GM23338 (cell line): Measurements from ENCODE around the gene SLC4A8. TPM values are rescaled to one million over a fixed set of nuclear protein-coding genes. Genes with fewer than 3 reads are reported as not detected.

ENCODE experiments used
- ATAC-seq: fragments of 200-7000 bp; cut with Tn5 transposase; 3 replicates; pipeline ENCODE4 v1.9.1; 2020
- DNase-seq: peaks from one replicate; pipeline ENCODE4 v3.0.0-alpha.2; 2015; ENCODE audit warnings: low spot score
- H2AFZ ChIP-seq: fragments of 200-600 bp; sonication (generic); 2 replicates; pipeline ENCODE4 v1.8.0; 2016; ENCODE audit warnings: antibody characterized with exemption, mild to moderate bottlenecking, moderate library complexity
- H3F3A ChIP-seq: fragments of 200-600 bp; sonication (generic); replicated peaks from 2 replicates; pipeline ENCODE4 v1.8.0; 2017; ENCODE audit warnings: antibody characterized with exemption, mixed run types, low read depth
- H3K27ac ChIP-seq: fragments of 200-600 bp; sonication (generic); 2 replicates; pipeline ENCODE4 v1.6.1; 2016; ENCODE audit warnings: low read depth
- H3K27me3 ChIP-seq: fragments of 200-600 bp; sonication (generic); 2 replicates; pipeline ENCODE4 v1.8.0; 2016; ENCODE audit warnings: mild to moderate bottlenecking, mixed run types, moderate library complexity; ENCODE audit not compliant: insufficient read depth
- H3K36me3 ChIP-seq: fragments of 200-600 bp; sonication (generic); 2 replicates; pipeline ENCODE4 v1.8.0; 2016; ENCODE audit warnings: mild to moderate bottlenecking; ENCODE audit not compliant: insufficient read depth
- H3K4me1 ChIP-seq: fragments of 200-600 bp; sonication (generic); 2 replicates; pipeline ENCODE4 v1.8.0; 2016; ENCODE audit warnings: mild to moderate bottlenecking, moderate library complexity; ENCODE audit not compliant: insufficient read depth
- H3K4me2 ChIP-seq: fragments of 200-600 bp; sonication (generic); 2 replicates; pipeline ENCODE4 v1.7.1; 2017; ENCODE audit warnings: mixed run types
- H3K4me3 ChIP-seq: fragments of 200-600 bp; sonication (generic); 2 replicates; pipeline ENCODE4 v1.6.1; 2016; ENCODE audit warnings: mixed run types
- H3K79me2 ChIP-seq: fragments of 200-600 bp; sonication (generic); replicated peaks from 2 replicates; pipeline ENCODE4 v1.8.0; 2017; ENCODE audit warnings: mild to moderate bottlenecking; ENCODE audit not compliant: insufficient read depth
- H3K9me2 ChIP-seq: fragments of 200-600 bp; sonication (generic); 2 replicates; pipeline ENCODE4 v1.8.0; 2017; ENCODE audit not compliant: insufficient read depth
- H4K20me1 ChIP-seq: fragments of 200-600 bp; sonication (generic); replicated peaks from 2 replicates; pipeline ENCODE4 v1.8.0; 2017; ENCODE audit warnings: mild to moderate bottlenecking; ENCODE audit not compliant: insufficient read depth
- H3K27ac Mint-ChIP-seq: 2 replicates; pipeline ENCODE4 v1.8.0; 2020; ENCODE audit warnings: inconsistent platforms, mild to moderate bottlenecking, moderate library complexity, mixed read lengths
- H3K27me3 Mint-ChIP-seq: 3 replicates; pipeline ENCODE4 v1.8.0; 2022; ENCODE audit warnings: low read depth, mild to moderate bottlenecking, moderate library complexity, mixed read lengths, inconsistent platforms; ENCODE audit not compliant: insufficient read depth, poor library complexity
- H3K36me3 Mint-ChIP-seq: 3 replicates; pipeline ENCODE4 v1.8.0; 2021; ENCODE audit warnings: low read depth, mild to moderate bottlenecking, inconsistent platforms, moderate library complexity, mixed read lengths
- H3K4me1 Mint-ChIP-seq: 3 replicates; pipeline ENCODE4 v1.8.0; 2020; ENCODE audit warnings: mild to moderate bottlenecking, inconsistent platforms, mixed read lengths
- H3K4me3 Mint-ChIP-seq: 3 replicates; pipeline ENCODE4 v1.8.0; 2021; ENCODE audit warnings: moderate library complexity, mild to moderate bottlenecking, inconsistent platforms, mixed read lengths
- H3K9me3 Mint-ChIP-seq: 3 replicates; pipeline ENCODE4 v1.8.0; 2020; ENCODE audit warnings: moderate library complexity, mild to moderate bottlenecking, inconsistent platforms, mixed read lengths
- CREB1 ChIP-seq: fragments of 250-450 bp; sonication (Bioruptor Pico); IDR thresholded peaks from 2 replicates; pipeline ENCODE4 v1.5.0; 2020; ENCODE audit warnings: low read depth, mild to moderate bottlenecking, moderate library complexity
- JUNB ChIP-seq: IDR thresholded peaks from one replicate; pipeline ENCODE4 v1.6.1; 2016; ENCODE audit warnings: antibody characterized with exemption; ENCODE audit not compliant: unreplicated experiment
- NANOG ChIP-seq: IDR thresholded peaks from 2 replicates; pipeline ENCODE4 v1.6.1; 2016; ENCODE audit warnings: antibody characterized with exemption, borderline replicate concordance
- ZNF114 ChIP-seq: fragments of 250-450 bp; sonication (Bioruptor Pico); IDR thresholded peaks from 2 replicates; pipeline ENCODE4 v1.5.0; 2020; ENCODE audit warnings: mild to moderate bottlenecking, moderate library complexity
- ZNF331 ChIP-seq: fragments of 250-450 bp; sonication (Bioruptor Pico); IDR thresholded peaks from 2 replicates; pipeline ENCODE4 v1.5.0; 2020; ENCODE audit warnings: low read depth, mild to moderate bottlenecking, moderate library complexity
- polyA plus RNA-seq: library from polyadenylated mRNA; unstranded; fragments of >200 nt; fragmentation: Nextera tagmentation; extraction: Ambion mirVana; gene quantifications from 2 replicates; pipeline ENCODE4 v1.2.1, GENCODE V29; 2016
- total RNA-seq: library from RNA; depleted of rRNA; stranded (reverse); fragments of >200 nt; shearing (Covaris generic); gene quantifications from 2 replicates; pipeline ENCODE4 v1.2.3, GENCODE V29; 2014
- TF ChIP-seq, protein P1 (sequence below): IDR thresholded peaks from one replicate; pipeline ENCODE4 v1.6.1; 2018; ENCODE audit warnings: antibody characterized with exemption; ENCODE audit not compliant: unreplicated experiment
- TF ChIP-seq, protein P2 (sequence below): fragments of 250-450 bp; sonication (Bioruptor Pico); IDR thresholded peaks from 2 replicates; pipeline ENCODE4 v1.5.0; 2020; ENCODE audit warnings: mild to moderate bottlenecking, moderate library complexity
- TF ChIP-seq, protein P3 (sequence below), 2 experiments: fragments of 200-600 bp in 1 of 2; sonication (generic) in 1 of 2; conservative IDR thresholded peaks; 2 replicates each; pipeline versions ENCODE4 v1.5.1 to v1.6.1; 2016 to 2017; ENCODE audit warnings: antibody characterized with exemption in 2 of 2, low read depth in 2 of 2, mild to moderate bottlenecking in 2 of 2, moderate library complexity in 1 of 2

SLC4A8 gene
- total and polyA plus RNA-seq, 2 experiments from 2014 or later: 7.6 to 9.2 TPM

DNA sequence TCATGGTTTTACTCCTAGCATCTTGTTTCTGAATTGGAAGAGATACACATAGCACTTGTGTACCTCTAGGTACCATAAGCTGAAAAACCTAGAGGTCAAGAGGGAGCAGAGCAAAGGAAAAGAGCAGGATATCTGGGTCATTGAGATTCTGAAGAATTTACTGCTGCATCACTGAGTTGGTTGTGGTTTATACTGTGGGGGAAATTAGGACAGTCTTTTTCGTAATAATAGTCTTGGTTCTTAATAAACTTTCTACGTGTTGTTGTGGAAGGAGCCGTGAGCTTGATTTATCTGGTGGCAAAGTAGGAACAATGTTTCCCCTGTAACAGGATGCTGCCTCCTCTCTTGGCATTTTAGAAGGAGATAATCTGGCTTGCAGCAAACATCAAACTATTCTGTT lies 80.2 kb downstream of the SLC4A8 start (continued):
- TF ChIP-seq, protein P1, sequence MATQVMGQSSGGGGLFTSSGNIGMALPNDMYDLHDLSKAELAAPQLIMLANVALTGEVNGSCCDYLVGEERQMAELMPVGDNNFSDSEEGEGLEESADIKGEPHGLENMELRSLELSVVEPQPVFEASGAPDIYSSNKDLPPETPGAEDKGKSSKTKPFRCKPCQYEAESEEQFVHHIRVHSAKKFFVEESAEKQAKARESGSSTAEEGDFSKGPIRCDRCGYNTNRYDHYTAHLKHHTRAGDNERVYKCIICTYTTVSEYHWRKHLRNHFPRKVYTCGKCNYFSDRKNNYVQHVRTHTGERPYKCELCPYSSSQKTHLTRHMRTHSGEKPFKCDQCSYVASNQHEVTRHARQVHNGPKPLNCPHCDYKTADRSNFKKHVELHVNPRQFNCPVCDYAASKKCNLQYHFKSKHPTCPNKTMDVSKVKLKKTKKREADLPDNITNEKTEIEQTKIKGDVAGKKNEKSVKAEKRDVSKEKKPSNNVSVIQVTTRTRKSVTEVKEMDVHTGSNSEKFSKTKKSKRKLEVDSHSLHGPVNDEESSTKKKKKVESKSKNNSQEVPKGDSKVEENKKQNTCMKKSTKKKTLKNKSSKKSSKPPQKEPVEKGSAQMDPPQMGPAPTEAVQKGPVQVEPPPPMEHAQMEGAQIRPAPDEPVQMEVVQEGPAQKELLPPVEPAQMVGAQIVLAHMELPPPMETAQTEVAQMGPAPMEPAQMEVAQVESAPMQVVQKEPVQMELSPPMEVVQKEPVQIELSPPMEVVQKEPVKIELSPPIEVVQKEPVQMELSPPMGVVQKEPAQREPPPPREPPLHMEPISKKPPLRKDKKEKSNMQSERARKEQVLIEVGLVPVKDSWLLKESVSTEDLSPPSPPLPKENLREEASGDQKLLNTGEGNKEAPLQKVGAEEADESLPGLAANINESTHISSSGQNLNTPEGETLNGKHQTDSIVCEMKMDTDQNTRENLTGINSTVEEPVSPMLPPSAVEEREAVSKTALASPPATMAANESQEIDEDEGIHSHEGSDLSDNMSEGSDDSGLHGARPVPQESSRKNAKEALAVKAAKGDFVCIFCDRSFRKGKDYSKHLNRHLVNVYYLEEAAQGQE: no peak
- TF ChIP-seq ZNF114 (CRISPR knock-in tag) (no peak), ZNF331 (CRISPR knock-in tag) (no peak), CREB1 (CRISPR knock-in tag) (no peak)

DNA sequence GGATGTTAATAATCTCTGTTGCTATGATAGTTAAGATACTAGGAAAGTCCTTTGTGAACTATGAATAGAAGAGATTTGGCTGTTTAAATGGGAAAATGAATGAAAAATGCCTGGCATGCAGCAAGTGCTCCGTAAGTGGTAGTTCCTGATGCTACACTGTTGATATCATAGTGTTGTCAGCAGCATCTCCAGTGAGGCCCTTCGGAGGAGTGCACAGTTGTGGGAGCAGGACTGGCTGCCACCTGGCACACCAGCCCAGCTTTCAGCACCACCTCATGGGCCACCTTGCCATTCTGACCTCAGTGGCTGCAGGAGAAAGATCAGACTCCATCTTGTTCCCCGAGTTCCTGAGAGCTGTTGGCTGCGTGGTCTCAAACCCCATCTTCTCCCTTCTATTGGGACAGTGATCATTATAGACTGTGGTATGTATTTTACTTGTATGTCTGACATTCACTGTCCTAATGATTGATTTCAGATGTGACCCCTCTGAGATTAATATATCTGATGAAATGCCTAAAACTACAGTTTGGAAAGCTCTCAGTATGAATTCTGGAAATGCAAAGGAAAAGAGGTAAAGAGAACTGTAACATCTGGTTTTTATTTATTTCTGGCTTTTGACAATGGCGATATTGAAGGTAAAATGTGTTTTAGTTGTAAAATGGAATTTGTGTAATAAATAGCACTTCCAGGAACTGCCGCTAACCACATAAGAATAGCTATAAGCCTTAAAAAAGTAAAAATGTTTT lies 80.9 kb downstream of the SLC4A8 start:
- Histone ChIP-seq H3K4me3 (no peak overlapping the region), H2AFZ (no peak overlapping the region), H3K27me3 (no peaks in the 10 kb centered on the region), H3K9me2 (no peaks in the 10 kb centered on the region), H3K27ac (no peak overlapping the region), H3K4me2 (no peak overlapping the region), H3K79me2 (no peaks in the 10 kb centered on the region), H4K20me1 (no peaks in the 10 kb centered on the region), H3F3A (no peaks in the 10 kb centered on the region), H3K4me1 (no peaks in the 10 kb centered on the region), H3K36me3 (no peaks in the 10 kb centered on the region)
- no peaks in the 10 kb centered on the region for H3K9me3 Mint-ChIP-seq
- TF ChIP-seq JUNB: no peak
- TF ChIP-seq CREB1 (CRISPR knock-in tag): no peak
- TF ChIP-seq, protein P2, sequence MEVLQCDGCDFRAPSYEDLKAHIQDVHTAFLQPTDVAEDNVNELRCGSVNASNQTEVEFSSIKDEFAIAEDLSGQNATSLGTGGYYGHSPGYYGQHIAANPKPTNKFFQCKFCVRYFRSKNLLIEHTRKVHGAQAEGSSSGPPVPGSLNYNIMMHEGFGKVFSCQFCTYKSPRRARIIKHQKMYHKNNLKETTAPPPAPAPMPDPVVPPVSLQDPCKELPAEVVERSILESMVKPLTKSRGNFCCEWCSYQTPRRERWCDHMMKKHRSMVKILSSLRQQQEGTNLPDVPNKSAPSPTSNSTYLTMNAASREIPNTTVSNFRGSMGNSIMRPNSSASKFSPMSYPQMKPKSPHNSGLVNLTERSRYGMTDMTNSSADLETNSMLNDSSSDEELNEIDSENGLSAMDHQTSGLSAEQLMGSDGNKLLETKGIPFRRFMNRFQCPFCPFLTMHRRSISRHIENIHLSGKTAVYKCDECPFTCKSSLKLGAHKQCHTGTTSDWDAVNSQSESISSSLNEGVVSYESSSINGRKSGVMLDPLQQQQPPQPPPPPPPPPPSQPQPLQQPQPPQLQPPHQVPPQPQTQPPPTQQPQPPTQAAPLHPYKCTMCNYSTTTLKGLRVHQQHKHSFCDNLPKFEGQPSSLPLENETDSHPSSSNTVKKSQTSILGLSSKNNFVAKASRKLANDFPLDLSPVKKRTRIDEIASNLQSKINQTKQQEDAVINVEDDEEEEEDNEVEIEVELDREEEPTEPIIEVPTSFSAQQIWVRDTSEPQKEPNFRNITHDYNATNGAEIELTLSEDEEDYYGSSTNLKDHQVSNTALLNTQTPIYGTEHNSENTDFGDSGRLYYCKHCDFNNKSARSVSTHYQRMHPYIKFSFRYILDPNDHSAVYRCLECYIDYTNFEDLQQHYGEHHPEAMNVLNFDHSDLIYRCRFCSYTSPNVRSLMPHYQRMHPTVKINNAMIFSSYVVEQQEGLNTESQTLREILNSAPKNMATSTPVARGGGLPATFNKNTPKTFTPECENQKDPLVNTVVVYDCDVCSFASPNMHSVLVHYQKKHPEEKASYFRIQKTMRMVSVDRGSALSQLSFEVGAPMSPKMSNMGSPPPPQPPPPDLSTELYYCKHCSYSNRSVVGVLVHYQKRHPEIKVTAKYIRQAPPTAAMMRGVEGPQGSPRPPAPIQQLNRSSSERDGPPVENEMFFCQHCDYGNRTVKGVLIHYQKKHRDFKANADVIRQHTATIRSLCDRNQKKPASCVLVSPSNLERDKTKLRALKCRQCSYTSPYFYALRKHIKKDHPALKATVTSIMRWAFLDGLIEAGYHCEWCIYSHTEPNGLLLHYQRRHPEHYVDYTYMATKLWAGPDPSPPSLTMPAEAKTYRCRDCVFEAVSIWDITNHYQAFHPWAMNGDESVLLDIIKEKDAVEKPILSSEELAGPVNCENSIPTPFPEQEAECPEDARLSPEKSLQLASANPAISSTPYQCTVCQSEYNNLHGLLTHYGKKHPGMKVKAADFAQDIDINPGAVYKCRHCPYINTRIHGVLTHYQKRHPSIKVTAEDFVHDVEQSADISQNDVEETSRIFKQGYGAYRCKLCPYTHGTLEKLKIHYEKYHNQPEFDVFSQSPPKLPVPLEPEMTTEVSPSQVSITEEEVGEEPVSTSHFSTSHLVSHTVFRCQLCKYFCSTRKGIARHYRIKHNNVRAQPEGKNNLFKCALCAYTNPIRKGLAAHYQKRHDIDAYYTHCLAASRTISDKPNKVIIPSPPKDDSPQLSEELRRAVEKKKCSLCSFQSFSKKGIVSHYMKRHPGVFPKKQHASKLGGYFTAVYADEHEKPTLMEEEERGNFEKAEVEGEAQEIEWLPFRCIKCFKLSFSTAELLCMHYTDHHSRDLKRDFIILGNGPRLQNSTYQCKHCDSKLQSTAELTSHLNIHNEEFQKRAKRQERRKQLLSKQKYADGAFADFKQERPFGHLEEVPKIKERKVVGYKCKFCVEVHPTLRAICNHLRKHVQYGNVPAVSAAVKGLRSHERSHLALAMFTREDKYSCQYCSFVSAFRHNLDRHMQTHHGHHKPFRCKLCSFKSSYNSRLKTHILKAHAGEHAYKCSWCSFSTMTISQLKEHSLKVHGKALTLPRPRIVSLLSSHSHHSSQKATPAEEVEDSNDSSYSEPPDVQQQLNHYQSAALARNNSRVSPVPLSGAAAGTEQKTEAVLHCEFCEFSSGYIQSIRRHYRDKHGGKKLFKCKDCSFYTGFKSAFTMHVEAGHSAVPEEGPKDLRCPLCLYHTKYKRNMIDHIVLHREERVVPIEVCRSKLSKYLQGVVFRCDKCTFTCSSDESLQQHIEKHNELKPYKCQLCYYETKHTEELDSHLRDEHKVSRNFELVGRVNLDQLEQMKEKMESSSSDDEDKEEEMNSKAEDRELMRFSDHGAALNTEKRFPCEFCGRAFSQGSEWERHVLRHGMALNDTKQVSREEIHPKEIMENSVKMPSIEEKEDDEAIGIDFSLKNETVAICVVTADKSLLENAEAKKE (CRISPR knock-in tag): no peak
- TF ChIP-seq, protein P3, sequence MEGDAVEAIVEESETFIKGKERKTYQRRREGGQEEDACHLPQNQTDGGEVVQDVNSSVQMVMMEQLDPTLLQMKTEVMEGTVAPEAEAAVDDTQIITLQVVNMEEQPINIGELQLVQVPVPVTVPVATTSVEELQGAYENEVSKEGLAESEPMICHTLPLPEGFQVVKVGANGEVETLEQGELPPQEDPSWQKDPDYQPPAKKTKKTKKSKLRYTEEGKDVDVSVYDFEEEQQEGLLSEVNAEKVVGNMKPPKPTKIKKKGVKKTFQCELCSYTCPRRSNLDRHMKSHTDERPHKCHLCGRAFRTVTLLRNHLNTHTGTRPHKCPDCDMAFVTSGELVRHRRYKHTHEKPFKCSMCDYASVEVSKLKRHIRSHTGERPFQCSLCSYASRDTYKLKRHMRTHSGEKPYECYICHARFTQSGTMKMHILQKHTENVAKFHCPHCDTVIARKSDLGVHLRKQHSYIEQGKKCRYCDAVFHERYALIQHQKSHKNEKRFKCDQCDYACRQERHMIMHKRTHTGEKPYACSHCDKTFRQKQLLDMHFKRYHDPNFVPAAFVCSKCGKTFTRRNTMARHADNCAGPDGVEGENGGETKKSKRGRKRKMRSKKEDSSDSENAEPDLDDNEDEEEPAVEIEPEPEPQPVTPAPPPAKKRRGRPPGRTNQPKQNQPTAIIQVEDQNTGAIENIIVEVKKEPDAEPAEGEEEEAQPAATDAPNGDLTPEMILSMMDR (conservative IDR thresholded peaks at IDR 0.05; ENCODE audit: low read depth in 2 of 2): no peak
- TF ChIP-seq NANOG: no peak
- H3K27me3 Mint-ChIP-seq: no peaks in the 10 kb centered on the region
- no peak overlapping the region for H3K4me3 Mint-ChIP-seq
- H3K4me1 Mint-ChIP-seq: no peaks in the 10 kb centered on the region
- no peaks in the 10 kb centered on the region for H3K36me3 Mint-ChIP-seq
- DNase-seq: no peak
- ATAC-seq: no peak
- no peak overlapping the region for H3K27ac Mint-ChIP-seq
